ENCODE results near the gene HMGXB3.

DNA sequence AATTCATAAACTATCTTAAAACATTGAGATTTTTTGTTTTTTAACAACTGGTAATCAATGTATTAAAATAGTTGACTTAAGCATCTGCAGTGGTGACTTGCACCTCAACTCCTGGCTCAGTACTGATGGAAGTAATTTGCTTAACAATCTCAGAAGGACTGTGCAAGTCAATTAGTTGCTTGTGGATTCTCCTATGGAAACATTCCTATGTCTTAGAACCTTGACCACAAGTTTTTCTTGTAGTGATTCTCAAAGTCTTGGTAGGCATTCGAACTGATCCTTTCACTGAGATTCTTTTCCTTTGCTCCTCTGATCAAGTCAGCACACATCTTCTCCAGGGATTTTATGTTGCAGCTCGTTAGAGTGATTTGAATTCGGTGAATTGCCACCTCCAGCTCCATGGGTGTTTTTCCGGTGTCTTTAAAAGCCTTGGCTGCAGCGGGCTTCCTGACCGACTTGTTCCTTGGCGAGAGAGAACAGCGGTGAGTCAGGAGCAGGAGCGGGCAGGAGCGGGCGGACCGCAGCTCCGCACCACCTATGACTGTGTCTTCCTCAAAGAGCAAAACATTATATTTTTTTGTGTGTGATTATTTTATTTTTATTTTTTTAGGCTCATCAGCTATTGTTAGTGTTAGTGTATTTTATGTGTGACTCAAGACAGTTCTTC lies 21.1 kb downstream of the HMGXB3 start:
- no peak for TF ChIP-seq POLR2A (IDR thresholded peaks at IDR 0.05)
- TF ChIP-seq, protein P1, sequence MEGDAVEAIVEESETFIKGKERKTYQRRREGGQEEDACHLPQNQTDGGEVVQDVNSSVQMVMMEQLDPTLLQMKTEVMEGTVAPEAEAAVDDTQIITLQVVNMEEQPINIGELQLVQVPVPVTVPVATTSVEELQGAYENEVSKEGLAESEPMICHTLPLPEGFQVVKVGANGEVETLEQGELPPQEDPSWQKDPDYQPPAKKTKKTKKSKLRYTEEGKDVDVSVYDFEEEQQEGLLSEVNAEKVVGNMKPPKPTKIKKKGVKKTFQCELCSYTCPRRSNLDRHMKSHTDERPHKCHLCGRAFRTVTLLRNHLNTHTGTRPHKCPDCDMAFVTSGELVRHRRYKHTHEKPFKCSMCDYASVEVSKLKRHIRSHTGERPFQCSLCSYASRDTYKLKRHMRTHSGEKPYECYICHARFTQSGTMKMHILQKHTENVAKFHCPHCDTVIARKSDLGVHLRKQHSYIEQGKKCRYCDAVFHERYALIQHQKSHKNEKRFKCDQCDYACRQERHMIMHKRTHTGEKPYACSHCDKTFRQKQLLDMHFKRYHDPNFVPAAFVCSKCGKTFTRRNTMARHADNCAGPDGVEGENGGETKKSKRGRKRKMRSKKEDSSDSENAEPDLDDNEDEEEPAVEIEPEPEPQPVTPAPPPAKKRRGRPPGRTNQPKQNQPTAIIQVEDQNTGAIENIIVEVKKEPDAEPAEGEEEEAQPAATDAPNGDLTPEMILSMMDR (IDR thresholded peaks at IDR 0.05): no peak
